ENCODE data around the gene ANO4. TPM values are rescaled to one million over a fixed set of nuclear protein-coding genes. Genes with fewer than 3 reads are reported as not detected.

ANO4 gene
- total and polyA plus RNA-seq, 8 donors: 0.37 TPM; not detected in 7

DNA sequence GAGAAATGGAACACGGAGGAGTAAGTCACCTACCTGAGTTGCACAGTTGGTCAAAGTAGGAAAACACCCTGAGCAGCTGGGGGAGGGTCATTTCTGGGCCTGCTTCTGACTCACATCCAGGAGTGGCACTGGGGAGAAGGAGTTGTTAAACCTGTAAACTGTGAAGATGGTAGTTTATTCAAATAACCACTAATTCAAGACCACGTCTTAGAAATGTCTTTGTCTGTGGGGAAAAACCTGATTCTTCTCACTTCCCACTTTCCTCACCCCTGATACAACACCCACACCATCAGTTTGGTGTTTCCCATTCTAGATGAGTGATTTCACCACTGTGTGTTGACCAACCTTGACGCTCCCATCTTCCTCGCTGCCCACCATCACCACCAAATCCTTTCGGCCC is 207.1 kb downstream of the ANO4 start:
- TF ChIP-seq, protein P1, sequence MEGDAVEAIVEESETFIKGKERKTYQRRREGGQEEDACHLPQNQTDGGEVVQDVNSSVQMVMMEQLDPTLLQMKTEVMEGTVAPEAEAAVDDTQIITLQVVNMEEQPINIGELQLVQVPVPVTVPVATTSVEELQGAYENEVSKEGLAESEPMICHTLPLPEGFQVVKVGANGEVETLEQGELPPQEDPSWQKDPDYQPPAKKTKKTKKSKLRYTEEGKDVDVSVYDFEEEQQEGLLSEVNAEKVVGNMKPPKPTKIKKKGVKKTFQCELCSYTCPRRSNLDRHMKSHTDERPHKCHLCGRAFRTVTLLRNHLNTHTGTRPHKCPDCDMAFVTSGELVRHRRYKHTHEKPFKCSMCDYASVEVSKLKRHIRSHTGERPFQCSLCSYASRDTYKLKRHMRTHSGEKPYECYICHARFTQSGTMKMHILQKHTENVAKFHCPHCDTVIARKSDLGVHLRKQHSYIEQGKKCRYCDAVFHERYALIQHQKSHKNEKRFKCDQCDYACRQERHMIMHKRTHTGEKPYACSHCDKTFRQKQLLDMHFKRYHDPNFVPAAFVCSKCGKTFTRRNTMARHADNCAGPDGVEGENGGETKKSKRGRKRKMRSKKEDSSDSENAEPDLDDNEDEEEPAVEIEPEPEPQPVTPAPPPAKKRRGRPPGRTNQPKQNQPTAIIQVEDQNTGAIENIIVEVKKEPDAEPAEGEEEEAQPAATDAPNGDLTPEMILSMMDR (IDR thresholded peaks at IDR 0.05): no peak
- no peak for TF ChIP-seq POLR2AphosphoS5 (IDR thresholded peaks at IDR 0.05)
- TF ChIP-seq EP300 (IDR thresholded peaks at IDR 0.05): no peak
- no peak for TF ChIP-seq POLR2A (IDR thresholded peaks at IDR 0.05)
- Histone ChIP-seq H3K27me3 (no peaks in the 10 kb centered on the region), H3K27ac (no peak overlapping the region), H3K4me1 (no peaks in the 10 kb centered on the region), H3K9me3 (no peaks in the 10 kb centered on the region), H3K36me3 (no peaks in the 10 kb centered on the region), H3K4me3 (no peak overlapping the region)
- WGBS, 5 donors: 81 to 90% (median 87%) methylated on average over 5 of the region's 5 CpGs
- intact Hi-C loops (cut with DNase I; ENCODE audit: low total_unique reads): no loop called here
- DNase-seq: no peak

DNA sequence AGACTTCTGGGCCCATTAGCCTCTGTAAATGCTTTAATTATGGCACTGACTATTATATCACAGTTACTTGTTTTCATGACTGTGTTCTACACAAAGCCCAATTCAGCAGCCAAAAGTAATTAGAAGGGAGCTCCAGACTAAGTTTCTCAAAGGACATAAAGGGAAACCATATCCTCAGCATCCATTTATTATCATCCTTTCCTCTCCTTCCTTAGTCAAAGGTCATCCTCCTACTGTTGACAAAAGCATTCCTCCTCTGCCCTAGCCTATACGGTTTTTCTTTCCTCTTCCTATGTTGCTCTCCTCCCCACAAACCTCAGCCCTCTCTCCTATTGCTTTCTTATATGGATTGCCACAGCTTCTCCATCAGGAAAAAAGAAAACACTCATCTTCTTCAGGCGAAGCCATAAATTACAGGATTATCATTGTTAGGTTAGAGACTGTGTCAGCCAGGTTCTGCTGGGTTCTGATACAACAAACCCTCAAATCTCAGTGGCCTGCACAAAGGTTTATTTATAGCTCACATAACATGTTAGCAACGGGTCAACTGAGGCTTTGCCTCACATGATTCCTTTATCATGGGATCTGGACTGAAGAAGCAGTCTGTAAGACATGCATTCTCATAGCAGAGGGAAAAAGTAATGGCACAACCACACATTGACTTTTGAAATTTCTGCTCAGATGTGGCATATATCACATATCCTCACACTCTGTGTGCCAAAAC is 208.3 kb downstream of the ANO4 start:
- no peaks in the 10 kb centered on the region for H3K27me3 ChIP-seq
- H3K27ac ChIP-seq: no peak overlapping the region
- intact Hi-C loops (cut with DNase I; ENCODE audit: low total_unique reads): no loop called here
- WGBS, 5 donors: 39 to 56% (median 50%) methylated on average over 3 of the region's 3 CpGs
- TF ChIP-seq POLR2AphosphoS5 (IDR thresholded peaks at IDR 0.05): no peak
- TF ChIP-seq, protein P1 (IDR thresholded peaks at IDR 0.05): no peak
- no peak for TF ChIP-seq EP300 (IDR thresholded peaks at IDR 0.05)
- no peaks in the 10 kb centered on the region for H3K4me1 ChIP-seq
- DNase-seq: no peak
- no peaks in the 10 kb centered on the region for H3K9me3 ChIP-seq
- no peak overlapping the region for H3K4me3 ChIP-seq
- no peaks in the 10 kb centered on the region for H3K36me3 ChIP-seq

DNA sequence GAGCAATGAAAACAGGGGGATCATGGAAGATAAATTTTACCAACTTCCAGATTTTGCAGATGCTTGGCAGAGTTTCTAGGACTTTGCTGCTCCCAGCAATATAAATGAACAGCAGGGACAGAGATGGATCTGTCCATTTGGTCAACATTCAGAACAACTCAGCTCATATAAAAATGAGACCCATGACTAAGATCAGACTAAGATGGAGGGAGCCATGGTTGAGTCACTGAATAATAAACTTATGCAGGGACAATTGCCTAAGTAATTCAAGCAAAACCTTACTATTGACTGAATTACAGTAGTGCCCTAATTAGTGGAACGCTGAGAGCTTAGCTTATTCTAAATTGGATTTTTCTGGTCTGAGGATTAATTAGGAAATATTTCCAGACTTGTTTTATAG is 210.3 kb downstream of the ANO4 start:
- H3K27ac ChIP-seq: no peak overlapping the region
- DNase-seq: no peak
- TF ChIP-seq EP300 (IDR thresholded peaks at IDR 0.05): no peak
- TF ChIP-seq, protein P1 (IDR thresholded peaks at IDR 0.05): no peak
- H3K4me1 ChIP-seq: no peaks in the 10 kb centered on the region
- H3K4me3 ChIP-seq: no peak overlapping the region
- intact Hi-C loops (cut with DNase I; ENCODE audit: low total_unique reads): no loop called here
- H3K9me3 ChIP-seq: peaks cover 0 to 14% (median 9%) of the 10 kb centered on the region in 4 donors
- 85 to 92% (median 86%) methylated on average over 1 of the region's 1 CpG for WGBS, 5 donors
- no peaks in the 10 kb centered on the region for H3K27me3 ChIP-seq
- no peaks in the 10 kb centered on the region for H3K36me3 ChIP-seq

GRCh38 chr12:101009274-101009673 is 214.7 kb downstream of the ANO4 start:
- H3K27me3 ChIP-seq: no peaks in the 10 kb centered on the region
- peaks cover 0 to 24% (median 9%) of the 10 kb centered on the region in 4 donors for H3K9me3 ChIP-seq
- H3K36me3 ChIP-seq: no peaks in the 10 kb centered on the region
- no peak for DNase-seq
- no peak for TF ChIP-seq POLR2A (IDR thresholded peaks at IDR 0.05)
- no peak for TF ChIP-seq POLR2AphosphoS5 (IDR thresholded peaks at IDR 0.05)
- TF ChIP-seq EP300 (IDR thresholded peaks at IDR 0.05): no peak
- TF ChIP-seq, protein P1 (IDR thresholded peaks at IDR 0.05): no peak
- intact Hi-C loops (cut with DNase I; ENCODE audit: low total_unique reads): no loop called here
- H3K4me1 ChIP-seq: no peaks in the 10 kb centered on the region
- WGBS, 5 donors: 72 to 96% (median 93%) methylated on average over 1 of the region's 1 CpG
- H3K4me3 ChIP-seq: no peak overlapping the region
- H3K27ac ChIP-seq: no peak overlapping the region

Measured in stomach (tissue), 9 donors.